Muscle of arm (tissue), 12 donors: ENCODE results near the gene SUCNR1. TPM values are rescaled to one million over a fixed set of nuclear protein-coding genes. Genes with fewer than 3 reads are reported as not detected.
"Not testable (repeated sequence)": the region's sequence is repeated elsewhere in the genome, so short reads cannot be mapped to it uniquely, and the experiment has no call there.

Source experiments
- DNase-seq: peaks from one replicate; pipeline ENCODE4 v3.0.0-alpha.2; 2013
- polyA plus RNA-seq, 12 donors: library from polyadenylated mRNA; unstranded; fragments of 120-200 nt; gene quantifications; one replicate each; pipeline ENCODE4 v1.2.1, GENCODE V29; 2013; ENCODE audit not compliant: insufficient read length in 12 of 12

The SUCNR1 gene
- polyA plus RNA-seq, 12 donors, result 0.05 to 0.36 (median 0.08) TPM; not detected in 3

DNA sequence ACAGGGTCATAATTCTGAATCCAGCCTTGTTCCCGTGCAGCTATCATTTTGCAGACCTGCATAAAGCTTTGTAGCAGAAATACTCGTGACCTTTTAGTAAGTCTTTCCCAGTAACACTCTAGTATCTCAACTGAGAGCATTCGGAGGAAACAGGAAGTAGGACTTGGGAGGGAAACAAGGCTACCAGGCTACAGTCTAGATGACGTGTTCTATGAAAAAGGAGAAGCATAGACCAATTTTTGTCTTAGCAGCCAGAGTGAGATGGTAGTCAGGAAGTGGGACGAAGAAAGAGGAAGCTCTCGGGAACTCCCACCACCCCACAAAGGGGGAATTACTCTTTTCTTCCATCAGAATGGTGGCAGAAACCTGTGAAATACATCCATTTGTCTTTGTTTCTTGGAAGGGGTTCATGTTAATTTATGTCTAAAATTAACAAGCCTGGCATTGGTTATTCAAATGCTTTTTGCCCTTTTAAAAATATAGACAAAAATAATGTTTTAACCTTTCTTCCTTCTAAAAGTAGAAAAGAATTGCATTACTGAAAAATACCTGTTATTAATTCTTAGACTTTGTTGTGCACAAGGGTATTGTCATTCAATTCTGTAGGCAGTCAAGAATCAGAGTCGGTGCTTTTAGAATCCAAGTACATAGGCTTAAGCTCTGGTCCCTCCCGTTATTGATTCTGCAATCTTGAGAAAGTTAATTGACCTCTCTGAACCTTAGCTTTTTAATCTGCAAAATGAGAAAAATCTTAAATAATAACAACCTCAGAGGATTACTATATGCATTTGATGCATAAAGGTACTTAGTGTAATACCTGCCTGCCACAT is 1.6 kb upstream of the SUCNR1 start:
- DNase-seq, result no peak

DNA sequence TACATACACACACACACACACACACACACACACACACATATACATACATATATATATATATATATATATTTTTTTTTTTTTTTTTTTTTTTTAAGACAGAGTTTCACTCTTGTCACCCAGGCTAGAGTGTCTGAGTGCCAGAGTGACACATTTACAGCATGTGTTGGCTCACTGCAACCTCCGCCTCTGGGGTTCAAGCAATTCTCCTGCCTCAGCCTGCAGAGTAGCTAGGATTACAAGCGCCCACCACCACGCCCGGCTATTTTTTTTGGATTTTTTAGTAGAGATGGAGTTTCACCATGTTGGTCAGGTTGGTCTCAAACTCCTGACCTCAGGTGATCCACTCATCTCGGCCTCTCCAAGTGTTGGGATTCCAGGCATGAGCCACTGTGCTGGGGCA is 636 bp downstream of the SUCNR1 start:
- not testable (repeated sequence) for DNase-seq

DNA sequence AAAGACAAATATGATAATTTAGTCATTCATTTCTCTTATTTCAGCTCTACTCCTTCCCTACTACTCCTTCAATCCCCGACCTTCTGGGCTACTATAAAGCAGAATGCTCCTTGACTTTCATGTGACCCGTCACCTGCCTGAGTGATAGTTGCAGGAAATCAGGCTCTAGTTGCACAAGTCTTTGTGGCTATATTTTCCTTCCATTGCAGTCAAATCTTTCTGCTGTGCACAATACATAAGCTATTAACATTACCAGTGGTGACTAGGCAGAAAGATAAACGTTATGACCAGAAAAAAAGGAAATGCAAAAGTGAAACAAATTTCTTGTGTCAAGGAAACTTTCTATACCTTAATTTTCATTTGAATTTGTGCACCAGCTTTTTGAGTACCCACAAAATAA is 2.3 kb downstream of the SUCNR1 start:
- no peak for DNase-seq

DNA sequence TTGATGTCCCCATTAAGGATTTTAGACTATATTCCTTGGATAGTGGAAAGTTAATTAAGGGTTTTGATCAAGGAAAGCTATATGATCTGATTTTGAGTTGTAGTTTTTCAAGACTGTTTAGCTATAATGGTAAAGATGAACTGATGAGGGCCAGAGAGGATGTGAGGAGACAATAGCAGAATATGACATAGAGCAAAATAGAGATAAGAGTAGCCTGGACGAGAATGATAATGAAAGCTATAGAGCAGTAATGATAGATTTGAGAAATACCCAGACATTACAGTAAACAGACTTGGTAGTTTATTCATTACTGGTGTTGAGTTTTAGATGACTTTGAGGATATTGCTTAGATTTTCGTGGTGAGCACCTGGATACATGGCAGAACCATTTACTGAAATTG is 3.8 kb downstream of the SUCNR1 start:
- no peak for DNase-seq

DNA sequence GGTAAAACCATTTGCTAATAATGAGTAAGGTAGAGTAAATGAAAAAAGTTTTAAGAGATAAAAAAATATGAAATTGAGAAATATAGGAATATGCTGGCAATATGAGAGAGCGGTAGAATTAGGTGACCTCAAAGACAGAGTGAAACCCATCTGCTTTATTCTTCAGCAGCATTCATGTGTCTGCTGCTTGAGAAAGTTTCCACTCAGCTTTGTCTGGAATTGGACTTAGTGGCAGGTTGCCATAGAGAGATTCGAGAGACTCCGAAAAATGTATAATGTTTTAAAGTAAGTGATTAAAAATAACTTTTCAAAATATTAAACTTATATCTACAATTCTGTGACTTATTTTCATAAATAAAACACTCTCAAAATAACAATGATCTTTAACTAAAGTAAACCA is 5.0 kb downstream of the SUCNR1 start:
- DNase-seq, result peak; percentile 69

DNA sequence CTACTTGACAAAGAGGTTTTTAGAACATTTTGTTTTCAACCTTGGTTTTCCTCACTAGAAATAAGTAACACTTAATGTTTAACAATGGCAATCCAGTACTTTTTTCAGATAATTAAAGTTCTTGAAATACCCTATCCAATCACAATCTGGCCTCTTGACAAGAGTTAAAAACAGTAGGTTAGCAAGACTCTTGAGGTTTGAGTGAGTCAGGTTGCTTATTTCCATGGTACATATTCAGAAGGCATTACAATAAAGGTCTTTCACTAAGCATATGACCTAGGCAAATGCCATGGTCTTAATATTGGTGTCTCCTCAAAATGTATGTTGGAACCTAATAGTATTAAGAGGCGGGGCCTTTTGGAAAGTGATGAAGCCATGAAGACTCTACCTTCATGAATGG is 5.6 kb downstream of the SUCNR1 start:
- DNase-seq, result no peak

DNA sequence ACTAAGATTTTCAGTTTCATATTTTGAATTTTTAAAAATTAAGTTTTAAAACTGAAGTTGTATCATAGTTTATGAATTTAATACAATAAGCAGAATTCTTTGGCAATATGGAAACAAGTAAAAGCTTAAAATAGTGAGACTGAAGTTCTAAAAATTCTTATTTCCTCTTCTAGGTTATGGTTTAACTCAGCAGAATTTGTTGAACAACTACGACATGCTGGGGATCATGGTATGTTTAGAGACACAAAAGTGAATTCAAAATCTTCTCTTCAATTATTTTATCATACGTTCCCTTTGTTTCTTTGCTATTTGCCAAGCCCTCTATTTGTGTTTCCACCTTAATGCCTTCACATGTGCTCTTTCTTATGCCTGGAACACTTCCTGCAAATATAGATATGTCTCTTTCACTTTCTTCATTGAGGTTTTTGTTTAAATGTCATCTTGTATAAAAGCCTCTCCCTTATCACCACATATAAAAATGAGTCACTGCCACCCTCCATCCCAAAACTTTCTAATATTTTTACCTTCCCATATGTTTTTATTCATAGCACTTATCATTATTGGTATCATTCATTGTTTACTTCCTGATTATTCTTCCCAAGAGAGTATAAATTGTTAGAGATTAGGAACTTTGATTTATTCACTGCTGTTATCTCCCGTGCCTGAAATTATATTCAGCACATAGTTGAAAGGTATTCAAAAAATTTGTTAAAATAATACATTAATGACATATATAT is 6.4 kb downstream of the SUCNR1 start:
- no peak for DNase-seq

DNA sequence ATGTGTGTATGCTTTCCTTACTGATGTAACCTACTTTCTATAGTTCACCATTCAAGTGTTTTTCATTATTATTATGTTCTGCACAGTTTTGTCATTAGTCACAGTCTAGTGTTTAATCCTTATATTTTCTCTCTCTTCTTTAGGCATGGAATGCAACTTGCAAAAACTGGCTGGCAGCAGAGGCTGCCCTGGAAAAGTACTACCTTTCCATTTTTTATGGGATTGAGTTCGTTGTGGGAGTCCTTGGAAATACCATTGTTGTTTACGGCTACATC is 6.9 kb downstream of the SUCNR1 start:
- no peak for DNase-seq

DNA sequence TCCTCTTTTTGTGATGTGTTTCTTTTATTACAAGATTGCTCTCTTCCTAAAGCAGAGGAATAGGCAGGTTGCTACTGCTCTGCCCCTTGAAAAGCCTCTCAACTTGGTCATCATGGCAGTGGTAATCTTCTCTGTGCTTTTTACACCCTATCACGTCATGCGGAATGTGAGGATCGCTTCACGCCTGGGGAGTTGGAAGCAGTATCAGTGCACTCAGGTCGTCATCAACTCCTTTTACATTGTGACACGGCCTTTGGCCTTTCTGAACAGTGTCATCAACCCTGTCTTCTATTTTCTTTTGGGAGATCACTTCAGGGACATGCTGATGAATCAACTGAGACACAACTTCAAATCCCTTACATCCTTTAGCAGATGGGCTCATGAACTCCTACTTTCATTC is 7.7 kb downstream of the SUCNR1 start:
- no peak for DNase-seq

DNA sequence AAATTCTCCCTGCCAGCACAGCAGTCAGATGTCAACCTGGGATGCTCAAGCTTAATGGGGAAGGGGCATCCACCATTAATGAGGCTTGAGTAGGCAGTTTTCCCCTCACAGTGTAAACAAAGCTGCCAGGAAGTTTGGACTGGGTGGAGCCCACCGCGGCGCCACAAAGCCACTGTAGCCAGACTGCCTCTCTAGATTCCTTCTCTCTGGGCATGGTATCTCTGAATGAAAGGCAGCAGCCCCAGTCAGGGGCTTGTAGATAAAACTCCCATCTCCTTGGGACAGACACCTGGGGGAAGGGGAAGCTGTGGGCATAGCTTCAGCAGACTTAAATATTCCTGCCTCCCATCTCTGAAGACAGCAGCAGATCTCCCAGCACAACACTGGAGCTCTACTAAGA is 12.0 kb downstream of the SUCNR1 start:
- not testable (repeated sequence) for DNase-seq

DNA sequence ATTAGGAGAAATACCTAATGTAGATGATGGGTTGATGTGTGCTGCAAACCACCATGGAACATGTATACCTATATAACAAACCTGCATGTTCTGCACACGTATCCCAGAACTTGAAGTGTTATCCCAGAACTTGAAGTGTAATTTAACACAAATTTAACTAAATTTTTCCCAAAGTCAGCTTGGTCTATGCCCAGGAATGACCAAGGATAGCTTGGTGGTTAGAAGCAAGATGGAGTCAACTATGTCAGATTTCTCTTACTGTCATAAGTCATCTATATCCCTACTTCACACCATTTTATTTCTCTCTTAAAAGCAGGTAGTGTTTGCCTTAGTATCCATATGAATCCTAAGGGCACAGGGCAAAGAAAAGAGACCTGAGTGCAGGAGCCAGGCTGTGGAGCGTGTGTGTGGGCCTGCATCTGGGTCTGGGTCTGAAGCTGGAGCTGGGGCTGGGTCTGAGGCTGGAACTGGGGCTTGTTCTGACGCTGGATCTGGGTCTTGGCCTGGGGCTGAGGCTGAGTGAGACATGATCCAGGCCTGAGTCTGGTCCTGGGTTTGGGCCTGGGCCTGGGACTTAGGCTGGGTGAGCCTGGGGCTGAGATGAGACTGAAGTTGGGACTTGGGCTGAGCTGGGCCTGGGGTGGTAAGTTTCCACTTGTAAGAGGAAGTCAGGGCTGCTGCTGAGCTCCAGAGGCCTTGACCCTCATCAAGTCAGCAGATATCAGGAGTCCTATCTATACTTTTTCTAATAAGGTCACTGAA is 14.2 kb downstream of the SUCNR1 start:
- not testable (repeated sequence) for DNase-seq

DNA sequence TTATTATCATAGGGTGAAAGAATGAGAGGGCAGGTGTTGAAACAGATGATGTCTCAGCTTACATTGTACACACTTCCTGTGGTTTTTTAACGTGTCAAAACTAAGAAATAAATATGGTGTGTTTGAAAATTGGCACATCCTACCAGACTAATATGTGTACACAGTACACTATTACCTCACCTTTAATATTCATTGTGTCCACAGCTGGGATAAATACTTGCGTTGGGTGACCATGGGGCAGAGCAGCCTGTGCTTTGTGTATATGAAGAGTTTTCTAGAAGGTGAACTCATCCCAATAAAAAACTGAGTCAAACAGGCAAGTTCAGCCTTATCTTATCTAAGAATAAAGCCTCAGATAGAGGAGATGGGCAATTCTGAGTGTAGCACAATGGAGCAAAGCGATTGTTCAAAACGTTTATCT is 17.3 kb downstream of the SUCNR1 start:
- no peak for DNase-seq

DNA sequence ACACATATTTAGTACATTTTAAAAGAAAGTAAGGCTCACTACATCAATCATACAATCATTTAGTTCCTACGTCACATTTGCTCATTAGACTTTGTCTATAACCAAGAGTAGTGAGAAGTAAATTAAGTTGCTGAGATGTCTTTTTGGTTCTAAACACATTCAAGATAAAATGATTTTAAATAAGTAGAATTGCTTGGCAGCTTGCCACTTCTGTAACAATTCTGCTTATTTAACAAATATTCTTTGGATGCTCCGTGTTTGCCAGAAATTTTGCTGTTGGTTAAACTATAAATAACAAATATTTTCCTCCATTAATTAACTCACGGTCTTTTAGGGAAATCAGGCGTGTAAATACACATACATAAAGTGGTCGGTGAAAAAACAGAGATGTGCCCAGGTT is 18.3 kb downstream of the SUCNR1 start:
- no peak for DNase-seq

DNA sequence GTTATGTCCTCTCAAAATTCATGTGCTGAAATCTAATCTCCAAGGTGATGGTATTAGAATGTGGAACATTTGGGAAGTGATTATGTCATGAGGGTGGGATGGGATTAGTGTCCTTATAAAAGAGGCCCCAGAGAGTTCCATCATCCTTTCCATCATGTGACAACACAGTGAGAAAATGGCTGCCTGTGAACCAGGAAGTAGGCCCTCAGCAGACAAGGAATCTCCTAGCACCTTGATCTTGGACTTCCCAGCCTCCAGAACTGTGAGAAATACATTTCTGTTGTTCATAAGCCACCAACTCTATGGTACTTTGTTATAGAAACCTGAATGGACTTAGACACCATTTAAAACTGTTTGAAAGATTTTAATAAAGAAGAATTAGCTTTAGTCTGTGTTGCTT is 20.8 kb downstream of the SUCNR1 start:
- no peak for DNase-seq

DNA sequence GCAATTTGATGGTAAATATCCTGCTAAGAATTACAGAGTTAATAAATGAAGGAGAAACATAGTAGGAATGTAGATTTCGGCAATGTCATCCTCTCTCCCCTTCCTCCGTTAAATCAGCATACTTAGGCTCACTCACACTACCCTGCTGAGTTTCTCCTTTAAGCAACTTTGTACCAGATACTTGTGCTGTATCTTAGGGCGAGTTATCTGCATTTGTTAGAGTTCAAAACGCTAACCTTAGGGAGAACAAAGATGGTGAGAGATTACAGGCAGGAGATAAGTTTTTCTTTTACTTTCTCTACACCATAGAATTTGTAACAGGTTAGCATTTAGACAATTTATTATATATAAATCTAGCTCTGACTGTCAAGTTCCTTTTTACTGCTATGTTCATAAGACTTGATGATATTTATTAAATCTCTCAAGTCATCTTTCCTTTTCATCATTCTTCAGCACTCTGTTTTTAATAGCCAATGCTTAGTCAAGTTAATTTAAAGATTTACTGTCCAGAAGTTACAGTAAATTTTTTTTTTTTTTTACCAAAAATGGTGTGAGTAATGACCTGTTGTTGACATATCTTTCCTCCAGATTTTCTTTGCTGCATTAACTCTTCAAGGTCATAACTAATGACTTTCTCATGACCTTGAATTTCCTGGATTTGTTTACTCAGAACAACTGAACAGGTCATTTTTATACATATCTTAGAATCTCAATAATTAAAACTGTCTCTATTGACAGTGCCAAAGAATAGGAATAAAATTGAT is 22.2 kb downstream of the SUCNR1 start:
- DNase-seq, result no peak

DNA sequence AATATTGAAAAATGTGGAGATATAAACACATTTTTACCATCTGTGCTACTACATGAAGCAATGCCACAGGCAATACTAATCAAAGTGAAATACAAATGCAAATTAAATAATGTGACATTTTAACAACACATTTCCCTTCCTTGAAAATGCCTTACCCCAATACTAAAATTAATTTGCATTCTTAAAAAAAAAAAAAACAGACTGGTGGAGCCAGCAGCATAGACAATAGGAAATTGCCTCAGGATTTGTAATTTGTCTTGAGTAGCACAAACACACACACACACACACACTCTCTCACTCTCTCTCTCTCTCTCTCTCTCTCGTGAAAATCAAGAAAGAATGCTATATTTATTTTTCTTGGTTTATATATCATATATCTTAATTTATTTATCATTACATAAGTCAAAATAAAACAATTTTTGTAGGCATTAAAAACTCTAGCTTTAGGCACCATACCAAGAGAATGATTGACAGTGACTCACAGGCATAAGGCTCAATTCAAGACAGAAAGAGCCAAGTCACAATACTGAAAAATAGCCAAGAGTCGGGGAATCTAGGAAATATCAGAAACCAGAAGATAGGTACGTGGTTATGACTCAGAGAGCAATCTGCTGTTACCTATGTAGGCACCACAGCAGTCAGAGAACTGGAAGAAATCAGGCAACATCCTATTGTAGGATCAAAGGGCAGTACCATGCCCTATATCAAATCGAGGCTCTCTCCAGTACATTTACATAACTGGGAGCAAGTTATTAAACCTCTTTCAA is 23.0 kb downstream of the SUCNR1 start:
- no peak for DNase-seq

DNA sequence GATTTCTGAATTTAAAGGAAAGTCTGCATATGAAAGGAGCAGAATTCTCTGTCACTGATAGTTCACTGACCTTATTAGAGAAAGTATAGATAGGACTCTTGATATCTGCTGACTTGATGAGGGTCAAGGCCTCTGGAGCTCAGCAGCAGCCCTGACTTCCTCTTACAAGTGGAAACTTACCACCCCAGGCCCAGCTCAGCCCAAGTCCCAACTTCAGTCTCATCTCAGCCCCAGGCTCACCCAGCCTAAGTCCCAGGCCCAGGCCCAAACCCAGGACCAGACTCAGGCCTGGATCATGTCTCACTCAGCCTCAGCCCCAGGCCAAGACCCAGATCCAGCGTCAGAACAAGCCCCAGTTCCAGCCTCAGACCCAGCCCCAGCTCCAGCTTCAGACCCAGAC is 24.7 kb downstream of the SUCNR1 start:
- DNase-seq, result not testable (repeated sequence)

DNA sequence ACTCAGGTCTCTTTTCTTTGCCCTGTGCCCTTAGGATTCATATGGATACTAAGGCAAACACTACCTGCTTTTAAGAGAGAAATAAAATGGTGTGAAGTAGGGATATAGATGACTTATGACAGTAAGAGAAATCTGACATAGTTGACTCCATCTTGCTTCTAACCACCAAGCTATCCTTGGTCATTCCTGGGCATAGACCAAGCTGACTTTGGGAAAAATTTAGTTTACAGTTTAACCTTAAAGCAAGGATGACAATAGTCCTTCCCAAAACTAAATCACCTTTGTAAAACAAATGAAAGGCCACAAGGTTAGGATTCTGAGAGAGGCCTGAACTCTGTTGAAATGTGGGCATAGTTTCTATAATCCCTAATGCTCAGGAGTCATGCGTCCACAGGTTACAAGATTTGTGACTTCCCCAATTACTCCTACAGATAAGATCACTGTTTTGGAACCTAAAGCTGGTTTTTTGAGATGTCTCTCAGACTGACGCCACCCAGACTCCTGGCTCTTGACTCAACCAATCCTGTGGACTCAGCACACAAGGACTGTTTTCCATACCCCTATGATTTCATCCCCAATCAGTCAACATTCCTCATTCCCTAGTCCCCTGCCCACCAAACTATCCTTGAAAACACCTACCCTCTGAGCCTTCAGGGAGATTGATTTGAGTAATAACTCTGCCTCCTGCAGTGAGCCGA is 25.3 kb downstream of the SUCNR1 start:
- not testable (repeated sequence) for DNase-seq

DNA sequence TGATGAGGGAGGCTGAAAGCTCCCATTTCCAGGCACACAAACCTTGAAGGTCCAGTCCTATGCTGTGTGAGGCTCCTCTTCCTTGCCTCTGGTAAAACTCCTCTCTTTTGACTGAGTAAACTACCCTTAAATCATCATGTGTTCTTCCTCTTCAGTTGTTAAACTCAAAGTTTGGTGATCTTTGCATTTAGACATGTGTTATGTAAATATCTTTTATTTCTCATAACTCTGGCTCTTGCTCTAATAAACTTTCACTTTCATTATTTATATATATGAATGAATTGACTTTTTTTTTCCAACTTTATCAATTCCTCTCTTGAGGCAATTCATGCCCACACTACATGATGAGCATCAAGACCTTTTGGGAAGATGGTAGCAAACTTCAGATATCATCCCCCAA is 26.6 kb downstream of the SUCNR1 start:
- DNase-seq, result no peak

DNA sequence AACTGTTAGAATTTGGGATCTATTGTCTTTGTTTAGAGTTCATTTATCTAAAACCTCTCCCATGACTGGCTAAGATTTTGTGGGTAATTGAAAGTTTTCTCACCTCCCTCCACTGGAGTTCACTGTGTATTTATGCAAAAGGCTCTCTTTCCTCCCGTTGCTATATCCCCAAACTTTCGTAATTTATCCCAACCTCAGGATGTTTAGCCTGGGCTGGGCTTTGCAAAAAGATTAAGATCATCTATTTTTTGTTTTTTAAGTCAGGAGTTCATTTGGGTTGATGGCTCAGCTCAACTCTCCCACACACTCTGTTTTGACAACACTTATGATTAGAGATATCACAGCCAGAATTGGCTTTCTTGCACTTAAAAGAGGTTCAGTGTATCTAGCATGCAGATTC is 27.0 kb downstream of the SUCNR1 start:
- DNase-seq, result no peak
